ENCODE data around the gene CSTPP1.
A peak's percentile ranks its signal among the peaks of the same experiment; 100 is the strongest.
"Not testable (repeated sequence)": the region's sequence is repeated elsewhere in the genome, so short reads cannot be mapped to it uniquely, and the experiment has no call there.

CSTPP1 gene

DNA sequence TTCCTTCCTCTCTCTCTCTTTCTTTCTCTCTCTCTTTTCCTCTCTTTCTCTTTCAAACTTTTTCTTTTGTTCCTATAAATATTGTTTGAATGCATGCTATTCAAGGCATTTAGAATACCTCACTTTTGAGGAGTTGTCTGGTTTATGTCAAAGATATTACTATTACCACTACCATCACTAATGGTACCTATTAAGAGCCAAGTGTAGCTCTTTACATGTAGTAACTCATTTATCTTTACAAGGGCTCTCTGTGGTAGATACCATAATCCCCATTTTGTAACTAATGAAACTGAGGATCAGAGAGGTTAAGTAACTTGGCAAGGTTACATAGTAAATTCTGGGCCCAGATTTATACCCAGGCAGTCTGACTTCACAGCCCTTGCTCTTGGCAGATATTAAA, 116.0 kb downstream of the CSTPP1 start:
- FAIRE-seq, result no peak

DNA sequence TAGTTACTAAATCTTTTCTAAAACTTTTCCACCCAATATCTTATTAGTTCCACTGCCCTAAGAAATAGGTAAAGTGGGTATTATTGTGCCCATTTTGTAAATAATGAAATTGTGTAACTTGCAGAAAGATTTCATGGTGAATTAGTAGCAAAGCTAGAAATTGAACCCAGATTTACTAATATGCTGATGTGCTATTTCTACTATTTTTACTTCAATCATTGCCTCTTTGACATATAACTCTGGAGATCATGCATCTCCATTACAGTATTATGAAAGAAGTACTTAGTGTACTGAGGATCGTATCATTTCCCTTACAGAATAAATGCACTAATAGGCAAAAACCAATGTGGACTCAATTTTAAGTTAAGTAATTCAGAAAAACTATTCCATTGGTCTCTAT, 119.0 kb downstream of the CSTPP1 start:
- no peak for FAIRE-seq

DNA sequence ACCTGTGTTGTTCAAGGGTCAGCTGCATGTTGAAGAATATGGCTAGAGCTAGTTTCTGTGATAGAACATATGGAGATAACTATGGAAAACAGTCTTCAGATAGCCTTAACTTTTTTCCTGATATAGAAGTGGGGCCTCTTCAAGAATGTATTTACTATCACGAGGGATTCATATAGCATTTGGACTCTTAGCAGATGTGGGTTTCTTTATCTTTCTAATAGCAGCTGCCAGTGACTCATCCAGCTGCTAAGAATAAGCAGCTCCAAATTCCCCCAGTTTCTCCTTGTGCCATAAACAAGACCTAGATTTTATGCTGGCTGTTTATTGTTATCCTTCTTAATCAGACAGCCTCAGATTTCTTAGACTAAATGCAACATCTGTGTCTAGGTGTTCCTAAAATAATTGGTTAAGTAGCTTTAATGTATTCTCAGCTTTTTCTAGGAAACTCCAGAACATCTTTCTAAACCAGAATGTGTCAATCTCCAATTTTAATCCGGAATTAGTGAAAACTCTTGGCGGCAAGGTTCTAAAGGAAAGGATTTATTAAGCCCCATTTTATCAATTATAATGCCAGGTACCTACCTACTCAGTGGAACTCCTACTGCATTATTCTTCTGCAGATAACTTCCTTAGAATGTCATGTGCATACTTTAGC, 119.8 kb downstream of the CSTPP1 start:
- no peak for FAIRE-seq

DNA sequence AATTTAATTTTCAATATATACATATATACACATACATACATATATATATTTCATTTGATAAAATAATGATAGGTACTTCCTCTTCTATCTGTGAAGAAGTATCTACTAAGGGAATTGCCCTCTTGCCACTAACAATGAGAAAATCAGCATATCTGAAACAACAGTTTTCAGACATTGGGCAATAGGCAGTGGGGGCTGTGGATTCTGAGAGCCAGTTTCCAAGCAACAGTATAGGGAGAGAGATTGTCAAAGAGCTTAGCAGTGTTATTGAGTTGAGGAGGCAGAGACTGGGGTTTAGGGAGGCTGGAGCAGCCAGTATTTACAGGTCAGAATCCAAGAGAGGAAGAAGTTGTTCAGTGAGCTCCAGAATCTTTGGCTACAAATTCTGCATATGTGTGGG, 120.8 kb downstream of the CSTPP1 start:
- no peak for FAIRE-seq

DNA sequence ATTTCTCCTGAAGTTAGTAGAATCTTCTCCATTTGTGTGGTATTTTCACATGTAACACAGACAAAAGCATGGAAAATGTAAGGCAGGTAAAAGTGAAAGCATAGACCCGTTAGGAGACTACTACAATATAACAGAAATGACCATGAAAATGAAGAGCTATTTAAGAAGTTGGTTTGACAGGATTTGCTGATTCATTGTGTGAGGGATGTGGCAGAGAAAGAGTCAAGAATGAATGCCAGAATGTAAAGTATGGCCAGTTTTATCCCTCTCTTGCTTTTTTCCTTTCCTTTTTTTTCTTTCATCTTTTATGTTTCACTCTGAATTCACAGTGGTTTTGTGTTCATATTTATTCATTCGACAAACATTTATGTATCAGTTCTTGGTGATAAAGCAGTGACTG, 124.2 kb downstream of the CSTPP1 start:
- no peak for FAIRE-seq

DNA sequence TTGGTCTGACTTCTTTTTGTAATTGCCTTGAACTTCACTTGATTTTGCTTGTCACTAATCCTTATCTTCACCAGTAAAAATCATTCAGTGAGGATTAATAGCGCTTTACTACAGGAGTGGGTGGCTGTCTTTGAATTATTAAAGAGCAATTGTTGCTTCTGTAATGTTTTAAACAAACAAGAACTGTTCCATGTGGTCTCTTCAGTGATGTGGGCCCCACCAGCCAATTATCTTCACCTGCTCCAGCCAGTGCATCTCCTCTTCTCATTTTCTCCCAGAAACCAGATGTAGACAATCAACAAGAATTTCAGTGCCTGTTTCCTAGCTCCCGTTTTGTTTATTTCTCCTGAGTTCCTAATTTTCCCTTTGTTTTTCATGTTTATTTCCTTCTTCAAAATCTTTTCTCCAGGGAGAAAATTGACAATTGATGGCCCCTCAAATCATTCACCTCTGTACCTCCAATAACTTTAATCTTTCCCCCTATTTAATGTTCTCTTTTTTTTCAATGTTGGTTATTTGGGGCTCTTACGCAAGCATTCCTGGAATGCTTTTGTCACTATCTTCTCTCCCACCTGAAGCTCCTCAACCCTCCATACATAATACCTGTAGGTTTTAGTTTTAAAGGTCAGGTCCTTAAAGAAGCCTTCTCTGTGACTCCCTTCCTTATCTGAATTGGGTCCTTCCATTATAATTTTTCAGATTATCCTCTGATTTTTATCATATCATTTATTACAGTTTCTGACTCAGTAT, 125.0 kb downstream of the CSTPP1 start:
- no peak for FAIRE-seq

DNA sequence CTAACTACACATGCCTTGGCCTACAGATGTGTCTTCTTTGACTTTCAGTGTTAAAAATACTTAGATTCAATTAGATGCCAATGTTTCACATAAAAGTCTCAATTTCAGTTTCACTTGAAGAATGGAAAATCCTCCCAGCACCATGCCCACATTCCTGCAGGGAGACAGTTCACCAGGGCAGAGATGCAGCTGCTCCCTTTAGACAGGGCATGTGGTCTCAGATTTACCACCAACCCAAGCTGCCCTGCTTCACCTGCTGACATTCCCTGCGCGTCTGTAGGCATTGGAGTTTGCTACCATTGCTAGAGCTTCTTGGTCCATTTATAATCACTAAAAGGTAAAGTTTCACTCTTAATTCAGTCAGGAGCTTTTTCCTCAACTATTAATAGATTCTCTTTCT, 126.2 kb downstream of the CSTPP1 start:
- FAIRE-seq, result no peak

DNA sequence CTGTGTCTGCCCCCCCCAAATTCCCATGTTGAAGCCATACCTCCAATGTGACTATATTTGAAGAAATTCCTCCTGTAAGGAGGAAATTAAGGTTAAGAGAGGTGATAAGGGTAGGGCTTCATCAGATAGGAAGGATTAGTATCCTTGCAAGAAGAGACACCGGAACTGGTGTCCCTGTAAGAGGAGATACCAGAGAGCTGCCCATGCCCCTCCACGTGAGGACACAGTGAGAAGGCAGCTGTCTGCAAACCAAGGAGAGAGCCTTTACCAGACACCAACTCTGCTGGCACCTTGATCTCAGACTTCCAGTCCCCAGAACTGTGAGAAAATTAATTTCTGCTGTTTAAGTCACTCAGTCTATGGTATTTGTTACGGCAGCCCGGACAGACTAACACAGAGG, 130.8 kb downstream of the CSTPP1 start:
- FAIRE-seq, result no peak

DNA sequence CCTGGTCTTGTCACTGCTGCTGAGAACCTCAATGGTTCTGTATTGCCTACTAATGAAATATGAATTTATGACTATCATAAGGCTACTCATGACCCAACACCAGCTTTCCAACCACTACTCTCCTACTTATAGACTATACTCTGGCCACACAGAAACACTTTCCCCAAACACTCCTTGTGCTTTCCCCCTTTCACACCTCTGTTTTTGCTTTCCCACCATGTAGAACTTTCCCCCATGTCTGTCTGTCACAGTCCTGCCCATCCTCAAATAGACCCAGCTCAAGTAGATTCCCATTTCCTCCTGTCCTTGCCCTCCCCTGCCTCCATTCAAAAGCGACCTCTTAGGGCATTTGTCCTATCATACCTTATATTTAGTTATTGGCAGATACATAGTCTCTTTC, 134.2 kb downstream of the CSTPP1 start:
- FAIRE-seq, result no peak

DNA sequence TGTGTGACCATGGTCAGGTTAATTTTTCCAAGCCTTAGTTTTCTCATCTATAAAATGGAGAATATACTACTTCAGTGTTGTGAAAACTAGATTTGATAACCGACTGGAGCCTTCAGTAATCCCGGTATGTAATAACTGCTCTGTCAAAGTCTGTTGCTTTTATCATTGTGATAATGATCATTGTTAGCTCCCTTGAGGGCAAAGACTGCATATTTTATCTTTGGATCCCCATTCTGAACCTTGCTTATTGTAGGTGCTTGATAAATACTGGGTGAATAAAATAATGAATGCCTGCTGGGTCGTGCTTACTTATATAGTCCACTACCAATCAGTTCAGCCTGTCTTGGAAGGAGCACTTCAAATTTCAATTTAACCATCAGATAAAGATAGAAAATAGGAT, 134.8 kb downstream of the CSTPP1 start:
- FAIRE-seq, result no peak

DNA sequence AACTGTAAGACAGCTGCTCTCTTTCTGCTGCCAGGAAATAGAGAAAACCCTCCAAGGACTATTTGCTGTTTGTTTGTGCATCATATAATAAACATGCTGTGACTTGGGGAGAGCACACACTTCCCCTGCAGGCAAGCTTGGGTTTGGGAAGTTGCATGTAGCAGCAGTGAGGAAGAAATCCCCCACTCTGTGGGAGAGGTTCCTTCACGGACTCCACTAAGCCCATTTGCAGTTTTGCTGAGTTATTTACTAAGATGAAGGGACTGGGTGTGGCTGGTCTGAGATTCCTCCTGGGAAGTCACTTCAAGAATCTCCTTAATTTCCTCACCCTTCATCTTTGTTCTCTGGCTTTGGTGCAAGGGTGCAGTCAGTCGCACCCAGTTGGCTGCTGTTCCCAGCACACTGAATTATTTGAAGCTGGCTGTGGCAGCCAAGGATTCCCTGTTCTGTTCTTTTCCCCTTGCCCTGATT, 135.3 kb downstream of the CSTPP1 start:
- no peak for FAIRE-seq

DNA sequence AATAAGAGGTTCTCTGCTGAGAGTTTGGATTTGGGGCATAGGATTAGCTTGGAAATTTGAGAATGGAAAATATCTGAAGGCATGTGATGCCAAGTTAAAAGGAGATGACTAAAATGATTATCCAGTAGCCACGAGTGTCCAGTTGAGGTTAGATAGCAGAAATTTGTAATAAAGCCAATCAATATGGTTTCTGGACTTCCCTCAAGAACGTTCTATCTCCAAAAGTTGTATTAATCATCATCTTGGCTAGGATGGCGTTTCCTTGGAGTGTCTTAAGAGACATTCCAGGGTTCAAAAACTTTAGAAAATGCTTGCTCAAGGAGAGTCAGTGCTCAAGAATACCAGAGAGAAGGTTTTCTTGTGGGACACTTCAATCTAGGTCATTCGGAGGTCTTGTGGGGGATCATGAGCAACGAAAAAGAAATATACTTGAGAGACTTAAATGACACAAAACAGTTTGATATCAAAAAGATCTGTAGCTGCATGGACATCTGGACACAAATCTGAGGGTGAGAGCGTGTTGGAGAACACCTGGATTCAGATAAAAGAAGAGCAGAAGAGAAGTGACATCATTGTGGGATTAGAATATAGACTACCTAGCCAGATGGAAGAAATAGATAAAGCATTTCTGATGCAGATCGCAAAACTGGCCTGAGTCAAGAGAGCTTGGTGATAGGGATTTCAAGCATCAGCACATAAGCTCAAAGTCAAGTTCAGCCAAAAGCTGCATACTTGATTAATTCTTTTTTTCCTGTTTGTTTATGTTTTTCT, 142.4 kb downstream of the CSTPP1 start:
- no peak for FAIRE-seq

DNA sequence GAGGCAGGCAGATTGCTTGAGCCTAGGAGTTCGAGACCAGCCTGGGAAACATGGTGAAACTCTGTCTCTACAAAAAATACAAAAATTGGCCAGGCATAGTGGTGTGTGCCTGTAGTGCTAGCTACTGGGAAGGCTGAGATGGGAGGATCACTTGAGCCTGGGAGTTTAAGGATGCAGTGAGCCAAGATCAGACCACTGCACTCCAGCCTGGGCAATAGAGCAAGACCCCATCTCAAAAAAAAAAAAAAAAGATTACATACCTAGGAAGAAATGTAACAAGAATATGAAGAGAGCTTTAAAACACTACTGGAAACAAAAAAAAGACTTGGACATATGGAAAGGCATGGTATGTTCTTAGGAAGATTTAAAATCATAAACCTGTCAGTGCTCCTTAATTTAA, 144.2 kb downstream of the CSTPP1 start:
- not testable (repeated sequence) for FAIRE-seq

DNA sequence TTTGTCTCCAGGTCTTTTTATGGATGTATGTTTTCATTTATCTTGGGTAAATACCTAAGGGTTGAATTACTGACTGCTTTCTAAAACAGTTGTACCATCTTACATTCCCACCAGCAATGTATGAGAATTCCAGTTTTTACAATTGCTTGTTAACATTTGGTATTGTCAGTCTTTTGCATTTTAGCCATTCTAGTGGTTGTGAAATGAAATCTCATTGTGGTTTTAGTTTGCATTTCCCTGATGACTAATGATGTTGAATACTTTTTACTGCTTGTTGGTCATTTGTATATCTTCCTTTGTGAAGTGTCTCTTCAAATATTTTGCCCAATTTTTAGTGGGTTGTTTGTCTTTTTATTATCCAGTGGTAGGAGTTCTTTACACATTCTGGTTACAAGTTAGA, 147.4 kb downstream of the CSTPP1 start:
- FAIRE-seq, result peak; percentile 87

DNA sequence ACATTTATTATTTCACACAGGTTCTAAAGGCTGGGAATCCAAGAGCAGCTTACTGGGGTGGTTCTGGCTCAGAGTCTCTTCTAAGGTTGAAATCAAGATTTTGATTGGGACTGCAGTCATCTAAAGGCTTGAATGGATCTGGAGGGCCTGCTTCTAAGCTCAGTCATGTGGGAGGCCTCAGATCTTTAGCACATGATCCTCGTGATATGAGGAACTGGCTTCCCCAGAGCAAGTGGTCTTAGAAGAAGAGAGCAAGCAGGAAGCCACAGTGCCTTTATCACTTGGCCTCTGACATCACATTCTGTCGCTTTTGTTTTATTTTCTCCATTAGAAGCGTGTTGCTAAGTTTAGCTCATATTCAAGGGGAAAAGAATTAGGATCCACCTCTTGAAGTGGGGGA, 151.2 kb downstream of the CSTPP1 start:
- FAIRE-seq, result no peak

DNA sequence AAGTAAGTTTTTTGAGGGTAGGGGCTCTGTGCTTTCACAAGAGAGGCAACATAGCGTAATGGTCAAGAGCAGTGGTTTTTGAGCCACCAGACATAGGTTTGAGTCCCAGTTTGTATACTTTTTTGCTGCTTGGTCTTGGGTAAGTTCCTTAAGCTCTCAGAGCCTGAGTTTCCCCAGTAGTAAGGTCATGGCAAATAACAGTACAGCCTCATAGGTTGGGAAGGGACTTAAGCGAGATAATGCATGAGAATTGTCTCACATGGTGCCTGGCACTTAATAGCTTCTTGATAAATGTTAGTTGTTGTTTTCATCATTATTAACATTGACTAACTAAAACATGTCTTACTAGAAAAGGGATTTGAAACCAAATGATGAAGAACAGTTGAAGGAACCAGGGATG, 157.0 kb downstream of the CSTPP1 start:
- no peak for FAIRE-seq

DNA sequence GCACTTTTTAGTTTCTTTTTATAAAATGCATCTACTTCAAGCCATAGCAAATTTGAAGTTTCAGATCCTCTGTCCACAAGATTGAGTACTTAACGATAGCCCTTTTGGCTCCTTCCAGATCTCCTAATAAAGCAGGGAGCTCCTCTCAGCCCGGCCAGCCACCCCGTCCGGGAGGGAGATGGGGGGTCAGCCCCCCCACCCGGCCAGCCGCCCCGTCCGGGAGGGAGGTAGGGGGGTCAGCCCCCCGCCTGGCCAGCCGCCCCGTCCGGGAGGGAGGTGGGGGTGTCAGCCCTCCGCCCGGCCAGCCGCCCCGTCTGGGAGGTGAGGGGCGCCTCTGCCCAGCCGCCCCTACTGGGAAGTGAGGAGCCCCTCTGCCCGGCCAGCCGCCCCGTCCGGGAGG, 160.3 kb downstream of the CSTPP1 start:
- not testable (repeated sequence) for FAIRE-seq

DNA sequence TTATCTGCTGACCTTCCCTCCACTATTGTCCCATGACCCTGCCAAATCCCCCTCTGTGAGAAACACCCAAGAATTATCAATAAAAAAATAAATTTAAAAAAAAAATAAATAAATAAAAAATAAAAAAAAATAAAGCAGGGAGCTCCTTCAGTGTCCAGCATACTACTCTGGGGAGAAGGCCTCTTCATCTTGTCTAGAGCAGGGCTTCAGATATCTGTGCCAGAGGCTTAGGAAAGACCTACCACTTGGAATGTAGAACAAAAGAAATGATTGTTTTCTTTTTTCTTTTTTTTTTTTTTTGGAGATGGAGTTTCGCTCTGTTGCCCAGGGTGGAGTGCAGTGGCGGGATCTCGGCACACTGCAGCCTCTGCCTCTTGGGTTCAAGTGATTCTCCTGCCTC, 161.7 kb downstream of the CSTPP1 start:
- not testable (repeated sequence) for FAIRE-seq

DNA sequence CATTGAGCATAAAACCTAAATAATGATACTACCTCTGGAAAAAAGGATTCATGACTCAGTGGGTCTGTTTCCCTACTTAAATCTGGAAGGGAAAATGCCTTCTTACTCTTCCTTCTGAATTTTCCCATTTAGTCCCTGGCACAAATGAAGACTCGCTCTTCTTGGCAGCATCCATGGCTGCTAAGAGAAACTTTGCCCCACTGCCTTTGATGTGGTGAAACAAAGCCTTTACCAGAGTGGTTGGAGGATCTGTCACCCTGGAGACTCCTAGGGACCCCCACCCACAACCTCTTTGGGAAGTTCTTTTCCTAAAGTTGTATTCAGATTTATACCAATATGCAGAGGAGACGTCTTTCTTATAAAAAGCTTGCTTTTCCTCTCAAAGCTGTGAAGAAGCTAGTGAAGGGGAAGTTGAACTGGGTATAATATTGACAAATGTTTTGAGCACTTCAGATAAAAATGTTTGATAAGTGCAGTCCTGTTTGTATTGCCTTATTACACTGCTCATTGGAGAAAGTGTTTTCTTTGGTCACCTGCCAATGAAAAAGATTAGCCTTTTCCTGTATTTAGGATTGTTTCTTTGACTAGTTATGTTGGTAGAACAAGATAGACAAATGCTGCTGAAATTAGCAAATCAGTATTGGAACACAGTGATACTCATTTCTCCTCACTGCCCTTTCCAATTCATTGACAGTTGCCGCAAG, 162.8 kb downstream of the CSTPP1 start:
- FAIRE-seq, result no peak

DNA sequence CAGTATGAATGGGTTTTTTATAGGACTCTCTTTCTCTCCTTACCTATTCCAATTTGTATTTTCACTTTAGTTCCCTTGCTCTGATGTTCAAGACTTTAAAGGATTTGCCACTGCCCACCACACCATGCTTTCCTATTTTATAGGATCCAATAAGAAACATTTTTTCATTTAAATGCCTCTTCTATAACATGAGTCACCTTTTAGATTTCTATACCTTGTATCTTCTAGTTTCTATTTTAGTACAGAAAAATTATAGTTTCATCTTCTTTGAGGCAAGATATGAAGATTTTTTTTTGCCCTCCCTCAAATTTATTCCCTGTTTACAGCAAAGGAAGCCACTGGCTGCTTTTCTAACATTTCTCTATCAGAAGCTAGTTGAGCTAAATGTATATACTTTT, 163.4 kb downstream of the CSTPP1 start:
- no peak for FAIRE-seq

DNA sequence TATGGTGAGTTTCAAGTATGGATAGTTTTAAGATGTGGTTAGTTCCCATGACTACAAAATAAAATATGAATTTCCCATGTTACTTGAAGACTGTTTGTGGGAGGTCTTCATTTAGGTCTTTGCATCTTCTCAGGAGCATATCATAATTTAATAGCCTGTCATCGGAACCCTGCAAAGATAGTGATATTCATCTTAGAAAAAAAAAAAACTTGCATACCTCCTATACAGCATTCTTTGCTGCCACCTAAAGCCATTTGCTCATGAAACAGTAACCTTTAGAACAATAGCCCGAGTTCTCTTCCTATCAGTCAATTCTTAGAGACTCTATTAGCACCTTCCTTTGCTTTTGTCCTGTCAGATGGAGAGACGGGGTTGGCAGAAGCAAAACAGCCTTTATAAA, 164.8 kb downstream of the CSTPP1 start:
- FAIRE-seq, result no peak

DNA sequence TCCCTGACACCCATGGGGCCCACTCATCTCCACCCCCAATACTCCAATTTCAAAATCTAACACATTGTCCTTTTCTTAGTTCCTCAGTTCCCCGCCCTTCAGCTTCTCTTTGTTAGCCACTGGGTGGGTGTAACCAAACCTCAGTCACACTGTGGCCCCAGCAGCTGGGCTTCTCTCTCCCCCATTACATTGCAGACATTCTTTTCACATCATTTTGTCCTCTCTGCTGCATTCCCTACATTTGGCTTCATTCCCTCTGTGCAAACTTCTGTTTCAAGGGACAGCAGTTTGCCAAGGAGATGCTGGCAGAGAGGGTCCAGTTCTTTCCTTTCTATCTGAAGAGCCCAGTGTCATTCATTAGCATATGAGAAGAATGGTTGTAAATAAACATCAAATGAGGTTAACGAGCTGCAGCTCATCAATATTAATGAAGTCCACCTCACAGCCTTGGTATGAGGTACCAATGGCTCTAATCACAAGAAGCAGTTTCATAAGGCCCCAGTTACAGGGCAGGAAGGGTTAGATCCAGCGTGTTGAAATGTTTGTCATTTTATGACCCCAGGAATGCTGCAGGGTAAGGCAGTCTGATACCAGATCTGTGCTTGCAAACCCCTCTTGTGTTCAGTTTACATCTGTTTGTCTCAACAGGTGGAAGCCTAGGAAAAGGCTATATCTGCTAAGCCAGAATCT, 167.8 kb downstream of the CSTPP1 start:
- no peak for FAIRE-seq

DNA sequence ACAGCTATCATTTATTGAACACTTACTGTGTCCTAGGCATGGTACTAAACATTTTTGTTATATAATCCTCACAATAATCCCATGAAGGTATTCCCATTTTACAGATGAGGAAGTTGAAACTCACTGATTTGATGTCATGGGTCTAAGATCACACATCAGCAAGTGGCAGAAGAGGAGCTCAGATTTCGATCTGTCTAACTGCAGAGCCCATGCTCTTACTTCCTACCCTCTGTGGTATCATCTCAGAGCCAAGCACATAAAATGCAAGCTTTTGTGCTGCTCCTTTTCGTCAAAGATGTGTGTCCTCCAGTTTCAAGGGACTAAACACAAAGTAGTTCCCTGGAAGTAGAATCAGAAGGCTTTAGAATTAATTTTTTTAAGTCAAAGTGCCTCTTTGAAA, 169.0 kb downstream of the CSTPP1 start:
- FAIRE-seq, result no peak
